Vagina (tissue), 2 donors: Measurements from ENCODE around the gene DFFA.

Source experiments
- CTCF ChIP-seq, 3 experiments: fragments of 450-650 bp in 2 of 3; fragments of 200-600 bp in 1 of 3; sonication (generic) in 1 of 3; IDR thresholded peaks; one replicate each; pipeline ENCODE4 v1.5.1; 2017 to 2019; ENCODE audit warnings: antibody characterized with exemption in 3 of 3, mild to moderate bottlenecking in 2 of 3, moderate library complexity in 2 of 3
- POLR2A ChIP-seq, 2 donors: fragments of 450-650 bp; IDR thresholded peaks; one replicate each; pipeline ENCODE4 v1.6.1; 2017; ENCODE audit warnings: antibody characterized with exemption in 2 of 2, mild to moderate bottlenecking in 2 of 2, moderate library complexity in 2 of 2

GRCh38 chr1:10502206-10502605, 29.9 kb upstream of the DFFA start:
- TF ChIP-seq POLR2A (IDR thresholded peaks at IDR 0.05) (no peak), CTCF (IDR thresholded peaks at IDR 0.05) (no peak)
